Mesenchymal stem cell (in vitro differentiated cells and primary cell): Measurements from ENCODE around the gene GPR89B.

Source experiments
- DNase-seq: peaks from one replicate; pipeline ENCODE4 v3.0.0-alpha.2; 2013
- H2AFZ ChIP-seq: one replicate; pipeline ENCODE4 v1.6.1; 2013; ENCODE audit warnings: low read depth, mild to moderate bottlenecking, control low read depth, inconsistent platforms, low read length, moderate library complexity
- H2AK5ac ChIP-seq: 2 replicates; pipeline ENCODE4 v1.6.1; 2013; ENCODE audit warnings: low read length, moderate library complexity, mild to moderate bottlenecking, inconsistent platforms; ENCODE audit not compliant: severe bottlenecking
- H2BK120ac ChIP-seq: one replicate; pipeline ENCODE4 v1.6.1; 2013; ENCODE audit warnings: low read depth, mild to moderate bottlenecking, inconsistent platforms, low read length, moderate library complexity
- H2BK12ac ChIP-seq, 2 experiments: one replicate each; pipeline ENCODE4 v1.6.1; 2013; ENCODE audit warnings: inconsistent platforms in 2 of 2, low read length in 2 of 2, mild to moderate bottlenecking in 2 of 2, moderate library complexity in 2 of 2, control low read depth in 1 of 2
- H2BK15ac ChIP-seq: one replicate; pipeline ENCODE4 v1.6.1; 2013; ENCODE audit warnings: mild to moderate bottlenecking, low read depth, inconsistent platforms; ENCODE audit not compliant: poor library complexity, severe bottlenecking
- H2BK5ac ChIP-seq: 2 replicates; pipeline ENCODE4 v1.6.1; 2013; ENCODE audit warnings: low read depth, mild to moderate bottlenecking, low read length, control low read depth, inconsistent platforms; ENCODE audit not compliant: poor library complexity, severe bottlenecking
- H3K14ac ChIP-seq, 2 experiments: one replicate each; pipeline ENCODE4 v1.6.1; 2013; ENCODE audit warnings: inconsistent platforms in 2 of 2, low read length in 2 of 2, control low read depth in 1 of 2, mild to moderate bottlenecking in 1 of 2, moderate library complexity in 1 of 2
- H3K18ac ChIP-seq, 2 experiments: one replicate each; pipeline ENCODE4 v1.6.1; 2013; ENCODE audit warnings: inconsistent platforms in 2 of 2, low read length in 2 of 2, control low read depth in 1 of 2, low read depth in 1 of 2, mild to moderate bottlenecking in 1 of 2
- H3K23ac ChIP-seq, 2 experiments: one replicate each; pipeline ENCODE4 v1.6.1; 2013; ENCODE audit warnings: inconsistent platforms in 2 of 2, low read length in 2 of 2, mild to moderate bottlenecking in 2 of 2, moderate library complexity in 2 of 2, control low read depth in 1 of 2
- H3K27ac ChIP-seq: 2 replicates; pipeline ENCODE4 v1.5.1; 2013; ENCODE audit warnings: mild to moderate bottlenecking, moderate library complexity, low read length, control low read depth, inconsistent platforms; ENCODE audit not compliant: poor library complexity, severe bottlenecking
- H3K27me3 ChIP-seq, 2 experiments: 2 replicates each; pipeline versions ENCODE4 v1.6.1 to v1.7.0; 2013; ENCODE audit warnings: low read length in 2 of 2, mild to moderate bottlenecking in 2 of 2, moderate library complexity in 2 of 2, control low read depth in 1 of 2, inconsistent platforms in 1 of 2; ENCODE audit not compliant: control insufficient read depth in 1 of 2, insufficient read depth in 1 of 2
- H3K36me3 ChIP-seq, 2 experiments: 2 replicates each; pipeline versions ENCODE4 v1.6.1 to v1.7.0; 2013; ENCODE audit warnings: low read length in 2 of 2, control low read depth in 1 of 2, inconsistent platforms in 1 of 2, low read depth in 1 of 2, mild to moderate bottlenecking in 1 of 2; ENCODE audit not compliant: insufficient read depth in 2 of 2, control insufficient read depth in 1 of 2
- H3K4ac ChIP-seq, 2 experiments: one replicate each; pipeline ENCODE4 v1.6.1; 2013; ENCODE audit warnings: inconsistent platforms in 2 of 2, low read length in 2 of 2, mild to moderate bottlenecking in 2 of 2, moderate library complexity in 2 of 2, control low read depth in 1 of 2, low read depth in 1 of 2
- H3K4me1 ChIP-seq: 2 replicates; pipeline ENCODE4 v1.6.1; 2013; ENCODE audit warnings: low read depth, low read length, control low read depth; ENCODE audit not compliant: control insufficient read depth, insufficient read depth
- H3K4me2 ChIP-seq: 2 replicates; pipeline ENCODE4 v1.6.1; 2013; ENCODE audit warnings: low read length, mild to moderate bottlenecking, inconsistent platforms; ENCODE audit not compliant: poor library complexity, severe bottlenecking
- H3K4me3 ChIP-seq, 2 experiments: 2 replicates each; pipeline versions ENCODE4 v1.5.1 to v1.7.0; 2013; ENCODE audit warnings: low read length in 2 of 2, mild to moderate bottlenecking in 2 of 2, control low read depth in 1 of 2, low read depth in 1 of 2; ENCODE audit not compliant: insufficient read depth in 1 of 2
- H3K79me1 ChIP-seq: replicated peaks from 2 replicates; pipeline ENCODE4 v1.6.1; 2013; ENCODE audit warnings: mild to moderate bottlenecking, control low read depth, low read length, inconsistent platforms; ENCODE audit not compliant: poor library complexity, severe bottlenecking
- H3K9ac ChIP-seq: 2 replicates; pipeline ENCODE4 v1.7.0; 2013; ENCODE audit warnings: mild to moderate bottlenecking, low read length, moderate library complexity
- H3K9me3 ChIP-seq: 2 replicates; pipeline ENCODE4 v1.7.0; 2013; ENCODE audit warnings: mild to moderate bottlenecking, low read length; ENCODE audit not compliant: control insufficient read depth
- H4K8ac ChIP-seq: one replicate; pipeline ENCODE4 v1.6.1; 2013; ENCODE audit warnings: inconsistent platforms, mild to moderate bottlenecking, low read length, moderate library complexity
- H4K91ac ChIP-seq: one replicate; pipeline ENCODE4 v1.6.1; 2013; ENCODE audit warnings: mild to moderate bottlenecking, low read length, inconsistent platforms
- WGBS: methylation state at CpG from one replicate; pipeline ENCODE4 v1.1.7; 2013; ENCODE audit warnings: mixed read lengths; 5-methylcytosine and 5-hydroxymethylcytosine counted together

GPR89B gene

GRCh38 chr1:147907786-147908509 lies 20.3 kb upstream of the GPR89B start:
- Histone ChIP-seq H3K36me3 (no peaks in the 10 kb centered on the region), H3K79me1 (no peaks in the 10 kb centered on the region), H3K14ac (no peak overlapping the region), H2BK120ac (no peak overlapping the region), H3K9me3 (no peaks in the 10 kb centered on the region), H3K18ac (no peak overlapping the region), H3K4me2 (no peak overlapping the region), H3K27ac (no peak overlapping the region), H4K8ac (no peak overlapping the region), H2AFZ (no peak overlapping the region), H3K9ac (no peak overlapping the region), H2BK5ac (no peak overlapping the region), H3K4ac (no peak overlapping the region), H3K4me3 (no peak overlapping the region), H4K91ac (no peak overlapping the region), H2AK5ac (no peak overlapping the region), H3K23ac (no peak overlapping the region), H3K27me3 (peaks cover 19 to 65% of the 10 kb centered on the region in 2 experiments), H2BK12ac (no peak overlapping the region), H3K4me1 (no peaks in the 10 kb centered on the region), H2BK15ac (no peak overlapping the region)
- DNase-seq = no peak
- WGBS = 94% methylated on average over 44 of the region's 44 CpGs

- DNase-seq = no peak
- H3K4ac ChIP-seq = no peak overlapping the region
- H3K79me1 ChIP-seq = no peaks in the 10 kb centered on the region
- no peaks in the 10 kb centered on the region for H3K4me1 ChIP-seq
- no peak overlapping the region for H2BK15ac ChIP-seq
- no peak overlapping the region for H2AFZ ChIP-seq
- no peaks in the 10 kb centered on the region for H3K36me3 ChIP-seq
- no peak overlapping the region for H3K4me3 ChIP-seq
- peaks cover 25 to 63% of the 10 kb centered on the region in 2 experiments for H3K27me3 ChIP-seq
- no peak overlapping the region for H4K91ac ChIP-seq
- no peak overlapping the region for H2AK5ac ChIP-seq
- H2BK12ac ChIP-seq = no peak overlapping the region
- no peak overlapping the region for H3K9ac ChIP-seq
- no peak overlapping the region for H3K18ac ChIP-seq
- no peak overlapping the region for H2BK120ac ChIP-seq
- no peak overlapping the region for H3K4me2 ChIP-seq
- H4K8ac ChIP-seq = no peak overlapping the region
- WGBS = 95% methylated on average over 2 of the region's 2 CpGs
- H3K27ac ChIP-seq = no peak overlapping the region
- no peak overlapping the region for H2BK5ac ChIP-seq
- H3K14ac ChIP-seq = no peak overlapping the region
- H3K23ac ChIP-seq = no peak overlapping the region
- no peaks in the 10 kb centered on the region for H3K9me3 ChIP-seq
Measured at GRCh38 chr1:147912553-147912952, 15.7 kb upstream of the GPR89B start.

- Histone ChIP-seq H3K4me2 (no peak overlapping the region), H2AK5ac (no peak overlapping the region), H3K18ac (no peak overlapping the region), H2BK5ac (no peak overlapping the region), H3K27me3 (peaks cover 25 to 54% of the 10 kb centered on the region in 2 experiments), H3K4ac (no peak overlapping the region), H3K79me1 (no peaks in the 10 kb centered on the region), H2BK12ac (no peak overlapping the region), H3K27ac (no peak overlapping the region), H2BK120ac (no peak overlapping the region), H3K4me3 (no peak overlapping the region), H3K9ac (no peak overlapping the region), H3K36me3 (no peaks in the 10 kb centered on the region), H2AFZ (no peak overlapping the region), H4K8ac (no peak overlapping the region), H3K9me3 (no peaks in the 10 kb centered on the region), H3K23ac (no peak overlapping the region), H2BK15ac (no peak overlapping the region), H3K4me1 (no peaks in the 10 kb centered on the region), H4K91ac (no peak overlapping the region), H3K14ac (no peak overlapping the region)
- 85% methylated on average over 6 of the region's 7 CpGs for WGBS
- no peak for DNase-seq
Measured at GRCh38 chr1:147913362-147913942, 14.8 kb upstream of the GPR89B start.

GRCh38 chr1:147919896-147920295 lies 8.3 kb upstream of the GPR89B start:
- no peak overlapping the region for H2AK5ac ChIP-seq
- no peak overlapping the region for H2BK15ac ChIP-seq
- H3K18ac ChIP-seq = no peak overlapping the region
- H3K27me3 ChIP-seq = peaks cover 4 to 11% of the 10 kb centered on the region in 2 experiments
- no peak overlapping the region for H2BK12ac ChIP-seq
- no peaks in the 10 kb centered on the region for H3K79me1 ChIP-seq
- H3K14ac ChIP-seq = no peak overlapping the region
- H3K27ac ChIP-seq = no peak overlapping the region
- no peak overlapping the region for H3K4ac ChIP-seq
- H2AFZ ChIP-seq = no peak overlapping the region
- H4K8ac ChIP-seq = no peak overlapping the region
- no peak overlapping the region for H3K9ac ChIP-seq
- no peak overlapping the region for H3K23ac ChIP-seq
- no peak overlapping the region for H4K91ac ChIP-seq
- 95% methylated on average over 4 of the region's 6 CpGs for WGBS
- H3K4me3 ChIP-seq = no peak overlapping the region
- H3K4me2 ChIP-seq = no peak overlapping the region
- H3K36me3 ChIP-seq = no peaks in the 10 kb centered on the region
- no peak for DNase-seq
- no peaks in the 10 kb centered on the region for H3K9me3 ChIP-seq
- no peak overlapping the region for H2BK120ac ChIP-seq
- no peaks in the 10 kb centered on the region for H3K4me1 ChIP-seq
- no peak overlapping the region for H2BK5ac ChIP-seq
